Caco-2 (cell line): ENCODE results near the gene IGF1. TPM values are rescaled to one million over a fixed set of nuclear protein-coding genes. Genes with fewer than 3 reads are reported as not detected.

Source experiments
- BruUV-seq: library from RNA; stranded (reverse); fragments of 400-500 nt; replicated peaks from 2 replicates; lab custom pipeline; 2021; lab: Mats Ljungman, UMichigan
- CTCF ChIA-PET: fragments of 300-600 bp; sonication (Branson Sonifier 250); formaldehyde crosslinking; loops from one replicate; lab custom pipeline; 2022; ENCODE audit warnings: antibody characterized with exemption; lab: Charles Lee
- POLR2A ChIA-PET: fragments of 300-600 bp; sonication (Branson Sonifier 250); formaldehyde crosslinking; loops from one replicate; lab custom pipeline; 2022; ENCODE audit warnings: antibody characterized with exemption; lab: Charles Lee
- DNase-seq, 2 experiments: peaks; one replicate each; pipeline versions ENCODE4 v3.0.0 to v3.0.0-alpha.2; 2020 to 2022
- H3K27me3 ChIP-seq: replicated peaks from 2 replicates; pipeline ENCODE4 v1.6.0; 2011; ENCODE audit warnings: low read length; ENCODE audit not compliant: control insufficient read depth, insufficient read depth
- H3K36me3 ChIP-seq: 2 replicates; pipeline ENCODE4 v1.5.1; 2011; ENCODE audit warnings: low read length; ENCODE audit not compliant: control insufficient read depth, insufficient read depth
- H3K4me1 ChIP-seq: fragments of 250-450 bp; sonication (Bioruptor Pico); 2 replicates; pipeline ENCODE4 v1.5.1; 2020; ENCODE audit warnings: mild to moderate bottlenecking
- H3K4me3 ChIP-seq: 2 replicates; pipeline ENCODE4 v1.5.1; 2011; ENCODE audit warnings: low read depth, mild to moderate bottlenecking, control low read depth, low read length
- H3K9me3 ChIP-seq: fragments of 250-450 bp; sonication (Bioruptor Pico); 2 replicates; pipeline ENCODE4 v1.5.1; 2020; ENCODE audit warnings: mild to moderate bottlenecking, moderate library complexity
- H3K27ac Mint-ChIP-seq: one replicate; pipeline ENCODE4 v1.8.0; 2022; ENCODE audit warnings: mixed read lengths; ENCODE audit not compliant: unreplicated experiment
- H3K27me3 Mint-ChIP-seq: one replicate; pipeline ENCODE4 v1.8.0; 2022; ENCODE audit warnings: mixed read lengths; ENCODE audit not compliant: insufficient read depth, unreplicated experiment
- H3K36me3 Mint-ChIP-seq: one replicate; pipeline ENCODE4 v1.8.0; 2022; ENCODE audit warnings: mild to moderate bottlenecking, mixed read lengths; ENCODE audit not compliant: insufficient read depth, unreplicated experiment
- H3K4me1 Mint-ChIP-seq: one replicate; pipeline ENCODE4 v1.8.0; 2022; ENCODE audit warnings: low read depth, mixed read lengths; ENCODE audit not compliant: unreplicated experiment
- H3K4me3 Mint-ChIP-seq: one replicate; pipeline ENCODE4 v1.8.0; 2022; ENCODE audit warnings: mild to moderate bottlenecking, moderate library complexity, mixed read lengths; ENCODE audit not compliant: unreplicated experiment
- H3K9me3 Mint-ChIP-seq: one replicate; pipeline ENCODE4 v1.8.0; 2022; ENCODE audit warnings: mixed read lengths; ENCODE audit not compliant: unreplicated experiment
- intact Hi-C: fragments of 100-400 bp; cut with micrococcal nuclease; formaldehyde crosslinking; loops from one replicate; pipeline ENCODE4 v1.10.0; 2022; ENCODE audit not compliant: unreplicated experiment
- total RNA-seq: library from RNA; stranded (reverse); gene quantifications from 2 replicates; pipeline ENCODE4 v1.2.3, GENCODE V29; 2022
- TF ChIP-seq, protein P1 (sequence below), 2 experiments: fragments of 200-600 bp in 1 of 2; IDR thresholded peaks; 1 replicate in 1 of 2; 2 replicates in 1 of 2; pipeline versions ENCODE4 v1.5.1 to v1.8.0; 2011 to 2022; ENCODE audit warnings: antibody characterized with exemption in 1 of 2, control low read depth in 1 of 2, inconsistent platforms in 1 of 2, low read depth in 1 of 2, low read length in 1 of 2, mild to moderate bottlenecking in 1 of 2, moderate library complexity in 1 of 2; ENCODE audit not compliant: insufficient read depth in 1 of 2, severe bottlenecking in 1 of 2, unreplicated experiment in 1 of 2

Gene IGF1
- total RNA-seq, 1 experiment from 2014 or later: 2.3 TPM

DNA sequence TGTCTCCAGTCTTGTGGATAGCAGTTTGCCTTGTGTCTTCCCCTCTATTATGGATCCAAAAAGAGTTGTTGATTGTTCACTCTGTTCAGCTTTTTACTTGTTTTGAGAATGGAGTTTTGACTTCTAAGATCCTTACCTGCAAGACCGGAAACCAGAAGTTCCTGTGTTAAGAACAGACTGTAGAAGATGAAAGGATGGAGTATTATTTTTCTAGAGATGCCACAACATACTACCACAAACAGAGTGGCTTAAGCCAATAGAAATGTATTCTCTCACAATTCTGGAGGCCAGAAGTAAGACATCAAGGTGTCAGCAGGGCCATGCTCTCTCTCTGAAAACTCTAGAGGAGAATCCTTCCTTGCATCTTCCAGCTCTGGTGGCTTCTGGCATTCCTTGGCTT lies 95.0 kb downstream of the IGF1 start:
- TF ChIP-seq, protein P1, sequence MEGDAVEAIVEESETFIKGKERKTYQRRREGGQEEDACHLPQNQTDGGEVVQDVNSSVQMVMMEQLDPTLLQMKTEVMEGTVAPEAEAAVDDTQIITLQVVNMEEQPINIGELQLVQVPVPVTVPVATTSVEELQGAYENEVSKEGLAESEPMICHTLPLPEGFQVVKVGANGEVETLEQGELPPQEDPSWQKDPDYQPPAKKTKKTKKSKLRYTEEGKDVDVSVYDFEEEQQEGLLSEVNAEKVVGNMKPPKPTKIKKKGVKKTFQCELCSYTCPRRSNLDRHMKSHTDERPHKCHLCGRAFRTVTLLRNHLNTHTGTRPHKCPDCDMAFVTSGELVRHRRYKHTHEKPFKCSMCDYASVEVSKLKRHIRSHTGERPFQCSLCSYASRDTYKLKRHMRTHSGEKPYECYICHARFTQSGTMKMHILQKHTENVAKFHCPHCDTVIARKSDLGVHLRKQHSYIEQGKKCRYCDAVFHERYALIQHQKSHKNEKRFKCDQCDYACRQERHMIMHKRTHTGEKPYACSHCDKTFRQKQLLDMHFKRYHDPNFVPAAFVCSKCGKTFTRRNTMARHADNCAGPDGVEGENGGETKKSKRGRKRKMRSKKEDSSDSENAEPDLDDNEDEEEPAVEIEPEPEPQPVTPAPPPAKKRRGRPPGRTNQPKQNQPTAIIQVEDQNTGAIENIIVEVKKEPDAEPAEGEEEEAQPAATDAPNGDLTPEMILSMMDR (IDR thresholded peaks at IDR 0.05; ENCODE audit: insufficient read depth in 1 of 2, low read depth in 1 of 2, low read length in 1 of 2, severe bottlenecking in 1 of 2, unreplicated experiment in 1 of 2): no peak
- H3K27me3 Mint-ChIP-seq: no peaks in the 10 kb centered on the region
- Histone ChIP-seq H3K9me3 (peaks cover 12% of the 10 kb centered on the region; the same call in 1 of the 2 replicates), H3K4me1 (no peaks in the 10 kb centered on the region), H3K27me3 (no peaks in the 10 kb centered on the region), H3K4me3 (no peak overlapping the region), H3K36me3 (no peaks in the 10 kb centered on the region)
- H3K4me3 Mint-ChIP-seq: no peak overlapping the region
- no peaks in the 10 kb centered on the region for H3K36me3 Mint-ChIP-seq
- intact Hi-C loops: no loop called here
- CTCF ChIA-PET: no interaction called here
- POLR2A ChIA-PET: no interaction called here
- no peak for DNase-seq
- no peak overlapping the region for H3K27ac Mint-ChIP-seq
- no TSS peak for BruUV-seq
- peaks cover 49% of the 10 kb centered on the region for H3K9me3 Mint-ChIP-seq
- no peaks in the 10 kb centered on the region for H3K4me1 Mint-ChIP-seq

DNA sequence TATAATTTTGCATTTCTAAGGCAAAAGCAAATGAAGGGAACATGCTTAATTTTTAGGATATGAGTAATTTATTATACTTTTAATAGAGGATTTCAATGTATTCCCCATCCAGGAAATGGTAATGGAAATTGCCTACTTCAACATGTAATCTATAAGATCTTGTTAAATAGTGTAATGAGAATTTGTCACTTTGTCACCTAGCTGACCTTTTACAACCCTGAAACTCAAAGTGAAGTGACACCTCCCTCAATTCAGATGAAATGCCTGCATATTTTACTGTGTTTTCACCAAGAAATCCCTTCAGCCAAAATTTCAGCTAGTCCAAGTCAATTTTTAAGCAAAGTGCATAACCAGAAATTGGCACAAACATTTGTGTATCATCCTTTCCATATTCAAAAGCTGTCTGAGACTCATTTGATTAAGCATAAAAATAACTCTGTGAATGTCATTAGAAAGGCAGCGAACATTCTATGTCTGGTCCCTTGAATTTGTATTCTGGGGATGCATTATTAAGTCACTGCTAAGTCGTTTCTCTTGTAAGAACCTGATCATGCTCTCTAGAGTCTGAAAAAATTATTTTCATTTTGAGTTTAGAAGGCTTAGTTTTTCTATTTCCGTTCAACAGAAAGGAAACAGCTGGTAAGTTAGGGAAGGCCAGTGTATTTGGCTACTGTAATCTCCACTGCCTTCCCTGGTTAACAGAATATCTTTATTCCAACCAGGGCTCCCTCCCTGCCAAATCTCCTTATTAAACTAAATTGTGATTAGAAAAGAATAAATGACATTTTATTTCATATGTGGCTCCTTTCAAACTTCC lies 100.8 kb downstream of the IGF1 start:
- no peak overlapping the region for H3K27ac Mint-ChIP-seq
- no peak for DNase-seq
- intact Hi-C loops: no loop called here
- no peaks in the 10 kb centered on the region for H3K36me3 Mint-ChIP-seq
- H3K4me3 ChIP-seq: no peak overlapping the region
- BruUV-seq: no TSS peak
- H3K36me3 ChIP-seq: no peaks in the 10 kb centered on the region
- H3K4me1 ChIP-seq: no peaks in the 10 kb centered on the region
- no peaks in the 10 kb centered on the region for H3K27me3 Mint-ChIP-seq
- POLR2A ChIA-PET: no interaction called here
- no peaks in the 10 kb centered on the region for H3K27me3 ChIP-seq
- TF ChIP-seq, protein P1 (IDR thresholded peaks at IDR 0.05; ENCODE audit: insufficient read depth in 1 of 2, low read depth in 1 of 2, low read length in 1 of 2, severe bottlenecking in 1 of 2, unreplicated experiment in 1 of 2): no peak
- H3K9me3 ChIP-seq: peaks cover 12% of the 10 kb centered on the region; the same call in 1 of the 2 replicates
- CTCF ChIA-PET: no interaction called here
- H3K4me1 Mint-ChIP-seq: no peaks in the 10 kb centered on the region
- H3K4me3 Mint-ChIP-seq: no peak overlapping the region
- peaks cover 23% of the 10 kb centered on the region for H3K9me3 Mint-ChIP-seq

GRCh38 chr12:102376781-102377180 lies 103.6 kb downstream of the IGF1 start:
- no peak overlapping the region for H3K4me3 Mint-ChIP-seq
- H3K27ac Mint-ChIP-seq: no peak overlapping the region
- POLR2A ChIA-PET: no interaction called here
- no peaks in the 10 kb centered on the region for H3K9me3 Mint-ChIP-seq
- TF ChIP-seq, protein P1 (IDR thresholded peaks at IDR 0.05; ENCODE audit: insufficient read depth in 1 of 2, low read depth in 1 of 2, low read length in 1 of 2, severe bottlenecking in 1 of 2, unreplicated experiment in 1 of 2): no peak
- no peak for DNase-seq
- H3K27me3 ChIP-seq: no peaks in the 10 kb centered on the region
- intact Hi-C loops: no loop called here
- no peak overlapping the region for H3K4me3 ChIP-seq
- CTCF ChIA-PET: no interaction called here
- H3K9me3 ChIP-seq: no peaks in the 10 kb centered on the region
- no peaks in the 10 kb centered on the region for H3K36me3 Mint-ChIP-seq
- BruUV-seq: no TSS peak
- H3K4me1 ChIP-seq: no peaks in the 10 kb centered on the region
- H3K36me3 ChIP-seq: no peaks in the 10 kb centered on the region
- H3K27me3 Mint-ChIP-seq: no peaks in the 10 kb centered on the region
- H3K4me1 Mint-ChIP-seq: no peaks in the 10 kb centered on the region
